Right lobe of liver (tissue), 4 donors: Measurements from ENCODE around the gene MAVS.

Source experiments
- CTCF ChIP-seq, 4 donors: fragments of 200-600 bp in 3 of 4; fragments of 450-650 bp in 1 of 4; IDR thresholded peaks; one replicate each; pipeline versions ENCODE4 v1.5.1 to v1.8.0; 2016 to 2022; ENCODE audit warnings: antibody characterized with exemption in 4 of 4, mild to moderate bottlenecking in 2 of 4
- POLR2A ChIP-seq: fragments of 450-650 bp; IDR thresholded peaks from one replicate; pipeline ENCODE4 v1.6.1; 2017; ENCODE audit warnings: antibody characterized with exemption, mild to moderate bottlenecking
- donor health status: DM: no; HTN: no; CAD: no.
- donor health status: DM: no; HTN: no; CAD: no.
- donor health status: DM: no; HTN: yes; CAD: no.

DNA sequence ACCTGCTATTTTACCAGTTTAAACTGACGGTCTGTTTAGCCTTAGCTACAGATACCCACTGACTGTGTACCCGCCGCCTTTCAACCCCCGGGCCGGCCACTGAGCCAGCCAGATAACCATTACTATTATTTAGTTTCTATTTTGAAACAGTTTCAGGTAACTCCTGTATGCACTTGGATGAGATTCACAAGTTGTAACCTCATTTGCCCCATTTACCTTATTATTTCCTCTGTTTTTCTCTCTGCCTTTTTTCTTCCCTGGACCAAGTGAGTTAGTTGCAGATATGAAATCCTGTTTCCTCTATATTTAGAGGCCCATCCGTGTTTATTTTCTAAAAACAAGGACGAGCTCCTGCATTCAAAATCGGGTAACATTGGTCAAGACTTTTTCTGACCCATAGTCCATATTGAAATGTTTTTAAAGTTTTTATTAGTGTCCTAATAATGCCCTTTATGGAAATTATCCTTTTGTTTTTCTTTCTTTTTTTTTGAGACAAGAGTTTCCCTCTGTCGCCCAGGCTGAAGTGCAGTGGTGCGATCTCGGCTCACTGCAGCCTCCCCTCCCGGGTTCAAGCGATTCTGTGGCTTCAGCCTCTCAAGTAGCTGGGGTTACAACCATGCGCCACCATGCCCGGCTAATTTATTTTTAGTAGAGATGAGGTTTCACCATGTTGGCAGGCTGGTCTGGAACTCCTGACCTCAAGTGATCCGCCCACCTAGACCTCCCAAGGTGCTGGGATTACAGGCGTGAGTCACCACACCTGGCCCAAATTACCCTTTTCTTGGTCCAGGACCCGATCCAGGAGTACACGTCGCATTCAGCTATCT lies 25.5 kb upstream of the MAVS start:
- TF ChIP-seq POLR2A (no peak), CTCF (IDR thresholded peaks at IDR 0.05) (no peak)
